Ovary (tissue), 3 donors: ENCODE measurements around the gene CTNND2.

Experiments
- CTCF ChIP-seq, 3 donors: fragments of 450-650 bp in 2 of 3; fragments of 200-600 bp in 1 of 3; IDR thresholded peaks; one replicate each; pipeline versions ENCODE4 v1.5.1 to v1.8.0; 2016 to 2022; ENCODE audit warnings: antibody characterized with exemption in 3 of 3, mild to moderate bottlenecking in 1 of 3
- POLR2A ChIP-seq: fragments of 450-650 bp; IDR thresholded peaks from one replicate; pipeline ENCODE4 v1.6.1; 2017; ENCODE audit warnings: antibody characterized with exemption, mild to moderate bottlenecking, moderate library complexity
- donor health status: DM: no; HTN: no; CAD: no.

- TF ChIP-seq CTCF (IDR thresholded peaks at IDR 0.05) (no peak), POLR2A (no peak)
These were observed 865.5 kb downstream of the CTNND2 start for GRCh38 chr5:11038772-11039171.
